Colonic mucosa (tissue), 4 donors: ENCODE measurements around the gene TPCN1. TPM values are rescaled to one million over a fixed set of nuclear protein-coding genes. Genes with fewer than 3 reads are reported as not detected.

Experiments used
- DNase-seq: peaks from one replicate; pipeline ENCODE4 v3.0.0-alpha.2; 2020
- H3K27ac ChIP-seq: fragments of 200-600 bp; one replicate; pipeline ENCODE4 v1.8.0; 2021
- H3K27me3 ChIP-seq: fragments of 200-600 bp; one replicate; pipeline ENCODE4 v1.8.0; 2021
- H3K36me3 ChIP-seq: fragments of 200-600 bp; one replicate; pipeline ENCODE4 v1.8.0; 2021
- H3K4me1 ChIP-seq: fragments of 200-600 bp; one replicate; pipeline ENCODE4 v1.8.0; 2021; ENCODE audit warnings: mild to moderate bottlenecking
- H3K4me3 ChIP-seq: fragments of 200-600 bp; one replicate; pipeline ENCODE4 v1.8.0; 2021
- H3K9ac ChIP-seq, 2 donors: one replicate each; pipeline ENCODE4 v1.7.0; 2013; ENCODE audit warnings: control low read depth in 2 of 2, low read depth in 2 of 2, low read length in 2 of 2
- H3K9me3 ChIP-seq: fragments of 200-600 bp; one replicate; pipeline ENCODE4 v1.8.0; 2021
- CTCF ChIP-seq: fragments of 200-600 bp; IDR thresholded peaks from one replicate; pipeline ENCODE4 v1.8.0; 2022; ENCODE audit warnings: antibody characterized with exemption, mild to moderate bottlenecking
- intact Hi-C: fragments of 100-400 bp; cut with DNase I; formaldehyde crosslinking; loops from one replicate; pipeline ENCODE4 v1.14.1; 2022
- total RNA-seq, 2 donors: library from RNA; stranded (reverse); fragmentation: NEBNext Ultra II Directional in 1 of 2; extraction: Animal tissue kit (Norgen Biotek cat#: 25700) in 1 of 2; gene quantifications; one replicate each; pipeline ENCODE4 v1.2.1, GENCODE V29; 2021
- donor health status: healthy.
- donor health status: DM: no; HTN: no; CAD: no.
- donor health status: DM: no; HTN: no; CAD: no.

Gene TPCN1
- total RNA-seq, 2 donors from 2014 or later, result 55.5 to 85.6 TPM

DNA sequence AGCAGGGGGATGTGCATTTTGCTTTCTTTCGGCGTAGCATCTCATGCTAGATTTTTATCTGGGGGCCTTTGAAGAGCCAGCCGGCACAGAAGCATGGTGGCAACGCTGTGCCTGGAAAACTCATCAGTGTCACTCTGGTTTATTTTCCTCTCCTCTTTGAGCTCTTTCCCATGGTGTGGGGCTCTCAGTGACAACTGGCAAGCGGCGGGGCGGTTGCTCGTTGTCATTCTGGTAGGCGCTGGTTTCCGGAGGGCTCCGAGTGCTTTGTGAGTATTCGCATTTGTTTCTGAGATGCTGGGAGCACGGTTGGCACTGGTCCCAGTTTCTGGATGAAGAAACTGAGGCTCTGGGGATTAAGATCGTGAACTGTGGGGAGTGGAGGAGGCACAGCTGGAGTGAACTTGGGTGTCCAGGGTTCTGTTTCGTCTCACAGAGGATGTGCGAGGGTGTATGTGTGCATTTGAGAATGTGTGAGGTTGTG lies 23.3 kb downstream of the TPCN1 start:
- DNase-seq, result no peak
- intact Hi-C loops, result no loop called here
- no peaks in the 10 kb centered on the region for H3K27me3 ChIP-seq
- H3K36me3 ChIP-seq, result no peaks in the 10 kb centered on the region
- no peaks in the 10 kb centered on the region for H3K9me3 ChIP-seq
- peak overlapping the region; percentile 92 for H3K27ac ChIP-seq
- H3K4me1 ChIP-seq, result peaks cover 54% of the 10 kb centered on the region
- H3K9ac ChIP-seq, result peak overlapping the region in 1 of 2 donors; percentile 65
- H3K4me3 ChIP-seq, result no peak overlapping the region
- TF ChIP-seq CTCF, result no peak

- peak overlapping the region; percentile 92 for H3K27ac ChIP-seq
- no peaks in the 10 kb centered on the region for H3K36me3 ChIP-seq
- no peaks in the 10 kb centered on the region for H3K9me3 ChIP-seq
- H3K27me3 ChIP-seq, result no peaks in the 10 kb centered on the region
- intact Hi-C loops, result no loop called here
- peak; percentile 93 for DNase-seq
- no peak for TF ChIP-seq CTCF
- H3K4me3 ChIP-seq, result no peak overlapping the region
- peak overlapping the region; percentile 50 to 80 for H3K9ac ChIP-seq
- peaks cover 47% of the 10 kb centered on the region for H3K4me1 ChIP-seq
These were observed 24.6 kb downstream of the TPCN1 start for GRCh38 chr12:113245695-113246477.

DNA sequence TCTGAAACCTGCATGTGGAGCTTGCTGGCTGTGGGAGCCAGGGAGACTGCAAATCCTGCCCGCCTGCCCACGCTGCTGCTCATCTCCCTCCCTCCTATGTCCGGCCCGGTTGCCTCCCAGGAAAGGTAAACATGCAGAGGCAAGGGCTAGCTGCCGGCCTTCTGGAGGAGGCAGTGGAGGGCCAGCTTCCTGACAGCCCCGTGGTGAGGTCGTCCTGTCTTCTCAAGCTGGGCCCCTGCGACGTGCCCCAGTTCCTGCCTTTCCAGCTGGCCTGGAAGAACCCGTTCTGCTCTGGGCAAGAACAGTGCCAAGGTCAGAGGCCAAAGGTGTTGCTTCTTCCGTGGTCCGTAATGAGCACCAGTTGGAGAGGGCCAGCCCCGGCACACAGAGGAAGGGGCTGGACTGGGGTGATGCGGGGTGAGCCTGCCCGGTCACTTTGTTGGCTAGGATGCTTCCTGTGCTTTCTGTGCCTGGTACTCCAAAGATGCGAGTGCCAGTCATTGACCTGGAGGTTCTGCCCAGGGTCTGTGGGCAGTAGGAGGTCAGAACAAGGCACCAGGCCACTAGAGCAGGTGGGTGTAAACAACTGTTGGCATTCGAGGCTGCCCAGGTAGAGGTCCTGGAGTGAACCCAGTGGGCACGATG lies 25.3 kb downstream of the TPCN1 start:
- no peak for TF ChIP-seq CTCF
- Histone ChIP-seq H3K4me3 (no peak overlapping the region), H3K27ac (peak overlapping the region; percentile 92), H3K27me3 (no peaks in the 10 kb centered on the region), H3K36me3 (no peaks in the 10 kb centered on the region), H3K9ac (peak overlapping the region; percentile 19 to 80), H3K9me3 (no peaks in the 10 kb centered on the region), H3K4me1 (peaks cover 41% of the 10 kb centered on the region)
- no peak for DNase-seq
- intact Hi-C loops, result no loop called here

GRCh38 chr12:113247123-113248050 lies 26.1 kb downstream of the TPCN1 start:
- TF ChIP-seq CTCF, result no peak
- Histone ChIP-seq H3K4me3 (no peak overlapping the region), H3K36me3 (no peaks in the 10 kb centered on the region), H3K4me1 (peaks cover 36% of the 10 kb centered on the region), H3K9ac (peak overlapping the region; percentile 19 to 80), H3K9me3 (no peaks in the 10 kb centered on the region), H3K27me3 (no peaks in the 10 kb centered on the region), H3K27ac (peak overlapping the region; percentile 92)
- DNase-seq, result no peak
- intact Hi-C loops, result no loop called here
